HG02588 (cell line): ENCODE measurements around the gene XPR1.

Source experiments
- ATAC-seq: cut with Tn5 transposase; IDR thresholded peaks from one replicate; pipeline ENCODE4 v1.9.1; 2021; ENCODE audit warnings: mild to moderate bottlenecking, moderate library complexity; ENCODE audit not compliant: unreplicated experiment

Gene XPR1

GRCh38 chr1:180909462-180909976 lies 277.7 kb downstream of the XPR1 start:
- peak; percentile 41 for ATAC-seq

DNA sequence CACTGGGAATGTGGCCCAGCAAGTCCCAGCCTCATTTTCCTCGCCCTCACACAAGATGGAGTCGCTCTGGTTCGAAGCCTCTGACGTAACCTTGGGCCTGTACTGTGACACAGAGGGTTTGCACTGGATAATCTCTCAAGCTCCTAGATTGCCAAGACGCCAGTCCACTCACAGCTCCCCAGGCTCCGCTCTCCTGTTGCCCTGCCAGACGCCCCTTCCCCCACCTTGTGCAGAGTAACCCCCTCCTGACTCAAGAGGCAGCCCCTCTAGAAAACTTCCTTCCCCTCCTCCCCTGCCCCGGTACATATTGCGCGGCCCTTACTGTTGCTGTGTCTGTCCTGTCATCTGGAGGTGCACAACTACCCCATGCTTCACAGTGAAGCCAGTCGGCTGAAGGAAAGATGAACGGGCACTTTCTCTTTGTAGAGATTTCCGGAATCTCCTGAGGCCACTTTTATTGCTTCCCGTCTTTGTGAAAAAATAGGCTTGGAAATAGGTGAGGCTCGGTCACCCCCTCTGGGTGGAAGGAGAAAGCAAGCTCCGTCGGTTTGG lies 279.9 kb downstream of the XPR1 start:
- ATAC-seq = no peak

- no peak for ATAC-seq
Observed at GRCh38 chr1:180912211-180912800, 280.5 kb downstream of the XPR1 start.

DNA sequence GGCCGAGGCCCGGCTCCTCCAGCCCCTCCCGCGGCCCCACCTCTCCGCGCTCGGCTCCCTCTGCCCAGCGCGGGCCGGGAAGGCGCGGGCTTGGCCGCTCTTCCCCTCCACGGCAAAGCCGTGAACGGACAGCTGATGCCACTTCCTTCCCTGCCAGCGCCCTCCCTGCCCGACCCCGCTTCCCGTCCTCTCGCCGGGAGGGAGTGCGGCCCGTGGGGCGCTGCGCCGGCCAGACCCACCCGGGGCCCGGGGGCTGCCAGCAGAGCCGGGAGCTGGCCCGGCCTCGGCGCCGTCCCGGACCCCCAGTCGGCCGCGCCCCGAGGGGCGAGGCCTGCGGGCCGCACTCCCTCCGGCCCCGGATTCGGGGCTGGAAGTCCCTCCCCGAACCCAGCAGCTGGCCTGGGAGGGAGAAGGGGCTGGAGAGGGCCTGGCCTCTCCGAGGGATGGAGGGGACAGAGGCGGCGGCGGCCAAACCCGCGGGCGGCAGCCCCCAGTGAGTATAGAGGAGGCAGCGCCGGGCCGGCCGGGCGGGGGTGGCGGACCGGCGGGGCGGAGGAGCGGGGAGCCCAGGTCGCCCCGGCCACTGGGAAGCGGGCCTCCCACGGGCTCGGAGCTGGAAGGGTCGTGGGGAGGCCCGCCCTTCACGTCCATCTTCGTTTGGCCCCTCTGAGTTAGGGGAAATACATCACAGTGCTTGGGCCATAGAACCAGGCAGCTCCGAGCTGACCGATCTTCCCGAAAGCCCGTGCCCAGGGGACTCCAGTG lies 281.2 kb downstream of the XPR1 start, which contains the start of gene KIAA1614:
TSS of gene KIAA1614 (plus strand) at position 97 of the 765 bp plus-strand sequence. CDS start at position 444, 347 bp downstream.
- ATAC-seq = no peak

GRCh38 chr1:180915426-180915965 lies 283.7 kb downstream of the XPR1 start:
- no peak for ATAC-seq

GRCh38 chr1:180916012-180916770 lies 284.4 kb downstream of the XPR1 start:
- ATAC-seq = no peak

DNA sequence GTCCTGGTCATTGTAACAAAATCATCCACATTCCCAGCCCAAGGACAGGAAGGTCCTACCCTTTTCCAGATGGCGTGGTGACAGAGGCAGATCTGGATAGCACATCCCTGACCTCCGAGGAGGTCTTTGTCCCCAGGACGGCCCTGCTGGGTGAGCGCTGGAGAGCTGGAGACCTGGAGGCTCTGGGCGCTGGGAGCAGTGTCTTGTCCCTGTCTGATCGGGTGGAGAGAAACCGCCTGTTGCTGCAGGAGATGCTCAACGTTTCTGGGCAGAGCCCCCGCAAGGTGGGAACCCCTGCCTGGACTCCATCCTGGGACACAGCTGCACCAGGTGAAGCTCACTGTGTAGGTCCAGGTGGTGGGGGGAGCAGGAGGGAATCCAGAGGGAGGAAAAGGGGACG lies 284.9 kb downstream of the XPR1 start:
- no peak for ATAC-seq

- ATAC-seq = no peak
Observed at GRCh38 chr1:180917306-180918065, 285.7 kb downstream of the XPR1 start.

GRCh38 chr1:180918519-180918918 lies 286.7 kb downstream of the XPR1 start:
- no peak for ATAC-seq

DNA sequence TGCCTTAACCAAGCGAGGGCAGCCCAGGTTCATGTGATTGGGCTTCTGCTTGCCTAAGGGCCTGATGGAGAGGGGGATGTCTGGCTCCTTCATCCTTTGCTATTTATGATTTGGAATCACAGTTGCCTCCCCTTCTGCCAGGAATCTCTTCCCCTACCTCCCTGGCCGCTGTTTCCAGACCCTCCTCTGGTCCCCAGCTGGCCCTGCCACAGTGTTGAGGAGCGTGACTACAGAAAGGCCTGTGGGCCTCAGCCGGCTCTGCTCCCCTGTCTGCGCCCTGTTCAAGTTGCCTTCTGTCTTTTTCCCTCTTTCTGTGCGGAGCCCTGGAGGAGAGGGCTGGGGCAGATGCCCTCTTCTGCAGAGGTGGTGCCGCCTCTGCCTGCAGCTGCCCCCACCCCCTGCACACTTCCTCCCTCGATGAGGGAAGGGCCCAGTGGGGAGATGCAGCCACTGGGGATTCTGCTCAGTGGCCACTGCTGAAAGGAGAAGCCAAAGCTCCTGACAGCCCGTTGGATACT lies 287.4 kb downstream of the XPR1 start:
- ATAC-seq = no peak

DNA sequence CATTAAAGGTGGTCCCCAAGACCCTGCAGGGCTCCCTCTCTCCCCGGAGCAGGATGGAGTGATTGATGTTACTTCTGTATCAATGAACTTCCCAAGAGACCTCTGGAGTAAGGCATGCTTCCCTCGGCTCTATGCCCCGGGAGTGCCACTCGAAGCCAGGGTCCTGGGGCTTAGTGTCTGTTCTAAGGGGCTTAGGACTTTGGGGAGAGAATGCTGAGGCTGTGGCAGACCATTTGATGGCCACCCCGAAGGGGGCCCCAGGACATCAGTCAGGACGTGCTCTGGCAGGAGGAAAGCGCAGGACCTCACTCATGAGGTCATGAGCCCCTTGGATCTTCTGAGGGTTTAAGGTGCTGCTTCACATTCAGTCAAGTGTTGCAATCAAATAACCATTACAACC lies 288.4 kb downstream of the XPR1 start:
- ATAC-seq = no peak

- ATAC-seq = no peak
Observed at GRCh38 chr1:180920702-180921101, 288.9 kb downstream of the XPR1 start.

GRCh38 chr1:180921386-180921785 lies 289.6 kb downstream of the XPR1 start:
- no peak for ATAC-seq

GRCh38 chr1:180921891-180922630 lies 290.2 kb downstream of the XPR1 start:
- ATAC-seq = no peak

DNA sequence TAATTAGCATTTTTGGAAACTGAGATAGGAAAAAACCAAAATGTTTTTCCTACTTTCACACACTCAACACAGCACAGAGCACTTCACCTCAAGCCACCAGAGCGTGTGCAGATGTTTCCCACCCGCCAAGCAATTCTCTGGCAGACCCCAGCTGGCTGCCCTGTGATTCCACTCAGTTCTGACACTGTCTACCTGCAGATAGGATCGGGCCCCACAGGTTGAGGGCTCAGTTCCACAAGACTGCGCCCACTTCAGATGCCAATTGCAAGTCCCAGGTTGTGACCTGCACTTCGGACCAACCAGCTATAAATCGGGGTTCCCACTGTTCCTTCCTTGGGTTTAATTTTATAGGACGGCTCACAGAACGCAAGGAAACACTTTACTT lies 290.8 kb downstream of the XPR1 start:
- no peak for ATAC-seq

GRCh38 chr1:180923021-180923841 lies 291.4 kb downstream of the XPR1 start:
- ATAC-seq = no peak

GRCh38 chr1:180923887-180924286 lies 292.1 kb downstream of the XPR1 start:
- ATAC-seq = no peak

GRCh38 chr1:180924939-180925338 lies 293.1 kb downstream of the XPR1 start:
- no peak for ATAC-seq
